ENCODE data around the gene KCNG3.

The KCNG3 gene

GRCh38 chr2:42488297-42488696 is 5.5 kb downstream of the KCNG3 start:
- Histone ChIP-seq H3K9me3 (ENCODE audit: control extremely low read depth in 1 of 5, control insufficient read depth in 4 of 5, insufficient read depth in 2 of 5, low read depth in 1 of 5, low read length in 4 of 5) (peaks cover 0 to 4% (median 0%) of the 10 kb centered on the region in 5 experiments), H3K4me1 (ENCODE audit: control extremely low read depth in 1 of 4, control insufficient read depth in 4 of 4, insufficient read depth in 4 of 4, low read length in 3 of 4) (peaks cover 0 to 9% (median 1%) of the 10 kb centered on the region in 4 experiments), H3K27ac (ENCODE audit: insufficient read depth in 1 of 2, low read depth in 1 of 2, low read length in 2 of 2, poor library complexity in 1 of 2, severe bottlenecking in 2 of 2) (no peak overlapping the region), H3K4me3 (ENCODE audit: control insufficient read depth in 1 of 7, extremely low read depth in 1 of 7, insufficient read depth in 4 of 7, low read depth in 2 of 7, low read length in 6 of 7) (no peak overlapping the region), H3K27me3 (replicated peaks in 2 of 5; ENCODE audit: control insufficient read depth in 4 of 5, insufficient read depth in 5 of 5, low read length in 4 of 5) (peaks cover 10 to 69% (median 32%) of the 10 kb centered on the region in 5 experiments), H3K36me3 (ENCODE audit: control insufficient read depth in 4 of 4, insufficient read depth in 4 of 4, low read length in 3 of 4) (no peaks in the 10 kb centered on the region)
- CTCF ChIA-PET, result no interaction called here
- no peak for DNase-seq
- POLR2A ChIA-PET, result no interaction called here
- 100% methylated on average over 3 of the region's 5 CpGs for WGBS (ENCODE audit: insufficient coverage)

GRCh38 chr2:42486145-42486906 is 7.5 kb downstream of the KCNG3 start:
- H3K36me3 ChIP-seq (ENCODE audit: control insufficient read depth in 4 of 4, insufficient read depth in 4 of 4, low read length in 3 of 4), result no peaks in the 10 kb centered on the region
- no peaks in the 10 kb centered on the region for H3K9me3 ChIP-seq (ENCODE audit: control extremely low read depth in 1 of 5, control insufficient read depth in 4 of 5, insufficient read depth in 2 of 5, low read depth in 1 of 5, low read length in 4 of 5)
- no peak overlapping the region for H3K27ac ChIP-seq (ENCODE audit: insufficient read depth in 1 of 2, low read depth in 1 of 2, low read length in 2 of 2, poor library complexity in 1 of 2, severe bottlenecking in 2 of 2)
- no peak overlapping the region for H3K4me3 ChIP-seq (ENCODE audit: control insufficient read depth in 1 of 7, extremely low read depth in 1 of 7, insufficient read depth in 4 of 7, low read depth in 2 of 7, low read length in 6 of 7)
- ChIA-PET CTCF (no interaction called here), POLR2A (no interaction called here)
- H3K27me3 ChIP-seq (replicated peaks in 2 of 5; ENCODE audit: control insufficient read depth in 4 of 5, insufficient read depth in 5 of 5, low read length in 4 of 5), result peaks cover 3 to 50% (median 14%) of the 10 kb centered on the region in 5 experiments
- no peaks in the 10 kb centered on the region for H3K4me1 ChIP-seq (ENCODE audit: control extremely low read depth in 1 of 4, control insufficient read depth in 4 of 4, insufficient read depth in 4 of 4, low read length in 3 of 4)
- 93% methylated on average over 6 of the region's 7 CpGs for WGBS (ENCODE audit: insufficient coverage)
- DNase-seq, result no peak

GRCh38 chr2:42480402-42480801 is 13.4 kb downstream of the KCNG3 start:
- Histone ChIP-seq H3K4me1 (ENCODE audit: control extremely low read depth in 1 of 4, control insufficient read depth in 4 of 4, insufficient read depth in 4 of 4, low read length in 3 of 4) (no peaks in the 10 kb centered on the region), H3K9me3 (ENCODE audit: control extremely low read depth in 1 of 5, control insufficient read depth in 4 of 5, insufficient read depth in 2 of 5, low read depth in 1 of 5, low read length in 4 of 5) (no peaks in the 10 kb centered on the region), H3K27me3 (replicated peaks in 2 of 5; ENCODE audit: control insufficient read depth in 4 of 5, insufficient read depth in 5 of 5, low read length in 4 of 5) (peaks cover 0 to 5% (median 0%) of the 10 kb centered on the region in 5 experiments), H3K4me3 (ENCODE audit: control insufficient read depth in 1 of 7, extremely low read depth in 1 of 7, insufficient read depth in 4 of 7, low read depth in 2 of 7, low read length in 6 of 7) (no peak overlapping the region), H3K27ac (ENCODE audit: insufficient read depth in 1 of 2, low read depth in 1 of 2, low read length in 2 of 2, poor library complexity in 1 of 2, severe bottlenecking in 2 of 2) (no peak overlapping the region), H3K36me3 (ENCODE audit: control insufficient read depth in 4 of 4, insufficient read depth in 4 of 4, low read length in 3 of 4) (no peaks in the 10 kb centered on the region)
- DNase-seq, result no peak
- ChIA-PET CTCF (no interaction called here), POLR2A (no interaction called here)
- WGBS (ENCODE audit: insufficient coverage), result 71% methylated on average over 1 of the region's 2 CpGs

DNA sequence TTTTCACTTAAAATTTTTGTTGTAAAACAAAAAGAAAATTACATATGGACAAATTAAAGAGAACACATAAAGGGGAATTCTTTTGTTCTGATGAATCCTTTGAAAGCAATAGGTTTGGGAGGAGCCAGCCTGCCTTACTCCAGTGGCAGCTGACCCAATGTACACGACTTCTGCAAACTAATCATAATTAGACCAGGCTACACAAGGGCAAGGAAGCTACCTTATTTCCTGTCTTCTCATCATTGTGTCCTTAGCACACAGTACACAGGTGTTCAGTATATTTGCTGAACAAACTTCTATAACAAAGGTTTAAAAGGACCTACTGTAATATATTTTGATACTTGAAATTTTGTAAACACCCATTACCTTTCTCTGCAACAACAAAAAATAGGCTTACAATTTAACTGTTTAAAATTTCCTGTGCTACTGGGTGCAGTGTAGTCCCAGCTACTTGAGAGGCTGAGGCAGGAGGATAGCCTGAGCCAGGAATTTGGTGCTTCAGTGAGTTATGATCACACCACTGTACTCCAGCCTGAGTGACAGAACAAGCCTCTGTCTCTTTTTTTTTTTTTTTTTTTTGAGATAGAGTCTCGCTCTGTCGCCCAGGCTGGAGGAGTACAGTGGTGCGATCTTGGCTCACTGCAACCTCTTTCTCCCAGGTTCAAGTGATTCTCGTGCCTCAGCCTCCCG is 18.9 kb downstream of the KCNG3 start:
- Histone ChIP-seq H3K4me3 (ENCODE audit: control insufficient read depth in 1 of 7, extremely low read depth in 1 of 7, insufficient read depth in 4 of 7, low read depth in 2 of 7, low read length in 6 of 7) (no peak overlapping the region), H3K27ac (ENCODE audit: insufficient read depth in 1 of 2, low read depth in 1 of 2, low read length in 2 of 2, poor library complexity in 1 of 2, severe bottlenecking in 2 of 2) (no peak overlapping the region), H3K4me1 (ENCODE audit: control extremely low read depth in 1 of 4, control insufficient read depth in 4 of 4, insufficient read depth in 4 of 4, low read length in 3 of 4) (no peaks in the 10 kb centered on the region), H3K9me3 (ENCODE audit: control extremely low read depth in 1 of 5, control insufficient read depth in 4 of 5, insufficient read depth in 2 of 5, low read depth in 1 of 5, low read length in 4 of 5) (no peaks in the 10 kb centered on the region), H3K27me3 (replicated peaks in 2 of 5; ENCODE audit: control insufficient read depth in 4 of 5, insufficient read depth in 5 of 5, low read length in 4 of 5) (peaks cover 0 to 2% (median 0%) of the 10 kb centered on the region in 5 experiments), H3K36me3 (ENCODE audit: control insufficient read depth in 4 of 4, insufficient read depth in 4 of 4, low read length in 3 of 4) (no peaks in the 10 kb centered on the region)
- DNase-seq, result no peak
- CTCF ChIA-PET, result no interaction called here
- POLR2A ChIA-PET, result no interaction called here
- WGBS (ENCODE audit: insufficient coverage), result 100% methylated on average over 4 of the region's 6 CpGs

GRCh38 chr2:42470706-42471105 is 23.1 kb downstream of the KCNG3 start:
- 100% methylated on average over 2 of the region's 4 CpGs for WGBS (ENCODE audit: insufficient coverage)
- Histone ChIP-seq H3K9me3 (ENCODE audit: control extremely low read depth in 1 of 5, control insufficient read depth in 4 of 5, insufficient read depth in 2 of 5, low read depth in 1 of 5, low read length in 4 of 5) (peaks cover 0 to 1% (median 0%) of the 10 kb centered on the region in 5 experiments), H3K27ac (ENCODE audit: insufficient read depth in 1 of 2, low read depth in 1 of 2, low read length in 2 of 2, poor library complexity in 1 of 2, severe bottlenecking in 2 of 2) (no peak overlapping the region), H3K4me3 (ENCODE audit: control insufficient read depth in 1 of 7, extremely low read depth in 1 of 7, insufficient read depth in 4 of 7, low read depth in 2 of 7, low read length in 6 of 7) (no peak overlapping the region), H3K36me3 (ENCODE audit: control insufficient read depth in 4 of 4, insufficient read depth in 4 of 4, low read length in 3 of 4) (no peaks in the 10 kb centered on the region), H3K4me1 (ENCODE audit: control extremely low read depth in 1 of 4, control insufficient read depth in 4 of 4, insufficient read depth in 4 of 4, low read length in 3 of 4) (no peaks in the 10 kb centered on the region), H3K27me3 (replicated peaks in 2 of 5; ENCODE audit: control insufficient read depth in 4 of 5, insufficient read depth in 5 of 5, low read length in 4 of 5) (peaks cover 0 to 2% (median 0%) of the 10 kb centered on the region in 5 experiments)
- no peak for DNase-seq
- ChIA-PET CTCF (no interaction called here), POLR2A (no interaction called here)

GRCh38 chr2:42464631-42465030 is 29.2 kb downstream of the KCNG3 start:
- CTCF ChIA-PET, result no interaction called here

GRCh38 chr2:42463570-42463969 is 30.2 kb downstream of the KCNG3 start:
- Histone ChIP-seq H3K4me3 (ENCODE audit: control insufficient read depth in 1 of 7, extremely low read depth in 1 of 7, insufficient read depth in 4 of 7, low read depth in 2 of 7, low read length in 6 of 7) (no peak overlapping the region), H3K9me3 (ENCODE audit: control extremely low read depth in 1 of 5, control insufficient read depth in 4 of 5, insufficient read depth in 2 of 5, low read depth in 1 of 5, low read length in 4 of 5) (no peaks in the 10 kb centered on the region), H3K27me3 (replicated peaks in 2 of 5; ENCODE audit: control insufficient read depth in 4 of 5, insufficient read depth in 5 of 5, low read length in 4 of 5) (peaks cover 0 to 15% (median 2%) of the 10 kb centered on the region in 5 experiments), H3K27ac (ENCODE audit: insufficient read depth in 1 of 2, low read depth in 1 of 2, low read length in 2 of 2, poor library complexity in 1 of 2, severe bottlenecking in 2 of 2) (no peak overlapping the region), H3K36me3 (ENCODE audit: control insufficient read depth in 4 of 4, insufficient read depth in 4 of 4, low read length in 3 of 4) (no peaks in the 10 kb centered on the region), H3K4me1 (ENCODE audit: control extremely low read depth in 1 of 4, control insufficient read depth in 4 of 4, insufficient read depth in 4 of 4, low read length in 3 of 4) (no peaks in the 10 kb centered on the region)
- ChIA-PET POLR2A (no interaction called here), CTCF (interaction anchor here (1.2 kb wide), 1 partner anchor 9 kb away, joined by 4 read pairs; no protein-coding TSS in a partner anchor)
- 90% methylated on average over 6 of the region's 6 CpGs for WGBS (ENCODE audit: insufficient coverage)
- DNase-seq, result no peak

More at GRCh38 chr2:42464631-42465030, 29.2 kb downstream of the KCNG3 start:
- Histone ChIP-seq H3K4me1 (ENCODE audit: control extremely low read depth in 1 of 4, control insufficient read depth in 4 of 4, insufficient read depth in 4 of 4, low read length in 3 of 4) (no peaks in the 10 kb centered on the region), H3K27me3 (replicated peaks in 2 of 5; ENCODE audit: control insufficient read depth in 4 of 5, insufficient read depth in 5 of 5, low read length in 4 of 5) (peaks cover 0 to 15% (median 2%) of the 10 kb centered on the region in 5 experiments), H3K9me3 (ENCODE audit: control extremely low read depth in 1 of 5, control insufficient read depth in 4 of 5, insufficient read depth in 2 of 5, low read depth in 1 of 5, low read length in 4 of 5) (peaks cover 0 to 1% (median 0%) of the 10 kb centered on the region in 5 experiments), H3K36me3 (ENCODE audit: control insufficient read depth in 4 of 4, insufficient read depth in 4 of 4, low read length in 3 of 4) (no peaks in the 10 kb centered on the region), H3K4me3 (ENCODE audit: control insufficient read depth in 1 of 7, extremely low read depth in 1 of 7, insufficient read depth in 4 of 7, low read depth in 2 of 7, low read length in 6 of 7) (no peak overlapping the region), H3K27ac (ENCODE audit: insufficient read depth in 1 of 2, low read depth in 1 of 2, low read length in 2 of 2, poor library complexity in 1 of 2, severe bottlenecking in 2 of 2) (no peak overlapping the region)
- POLR2A ChIA-PET, result no interaction called here
- 70% methylated on average over 2 of the region's 4 CpGs for WGBS (ENCODE audit: insufficient coverage)
- DNase-seq, result no peak

Measured in common myeloid progenitor, CD34-positive (primary cell).